Motor neuron (in vitro differentiated cells): Measurements from ENCODE around the gene DEF6. TPM values are rescaled to one million over a fixed set of nuclear protein-coding genes. Genes with fewer than 3 reads are reported as not detected.
"Not testable (repeated sequence)": the region's sequence is repeated elsewhere in the genome, so short reads cannot be mapped to it uniquely, and the experiment has no call there.

ENCODE experiments used
- ATAC-seq, 8 experiments: fragments of 200-7000 bp; cut with Tn5 transposase; replicated peaks in 6 of 8; 2 replicates each; pipeline ENCODE4 v1.8.0; 2021; ENCODE audit warnings: mild to moderate bottlenecking in 8 of 8, moderate library complexity in 8 of 8
- H3K27ac ChIP-seq, 2 donors: fragments of 250-450 bp; sonication (Bioruptor Pico); 2 replicates each; pipeline ENCODE4 v1.9.0; 2021; ENCODE audit warnings: antibody characterized with exemption in 2 of 2, mild to moderate bottlenecking in 2 of 2, moderate library complexity in 1 of 2
- H3K4me1 ChIP-seq, 2 donors: fragments of 250-450 bp; sonication (Bioruptor Pico); replicated peaks in 1 of 2; 2 replicates each; pipeline ENCODE4 v1.6.1; 2021; ENCODE audit warnings: antibody characterized with exemption in 2 of 2, mild to moderate bottlenecking in 2 of 2, moderate library complexity in 1 of 2
- H3K4me3 ChIP-seq, 5 donors: fragments of 250-450 bp; sonication (Bioruptor Pico); 2 replicates each; pipeline ENCODE4 v1.9.0; 2021; ENCODE audit warnings: antibody characterized with exemption in 5 of 5, mild to moderate bottlenecking in 5 of 5, moderate library complexity in 4 of 5
- WGBS, 10 experiments: fragments of 450-650 bp; shearing (Covaris generic); methylation state at CpG; one replicate each; pipeline ENCODE4 v1.0.0; 2022; 5-methylcytosine and 5-hydroxymethylcytosine counted together
- in situ Hi-C, 9 experiments: fragments of 400-800 bp; cut with MboI; loops; one replicate each; pipeline ENCODE4 v1.15.0; 2021; ENCODE audit warnings: low sequenced_read_pairs in 9 of 9, low pct_unique_long_range_greater_than_20kb in 2 of 9; ENCODE audit not compliant: unreplicated experiment in 9 of 9
- total RNA-seq, 8 experiments: library from RNA; unstranded; fragments of 300-600 nt; gene quantifications; 2 replicates each; pipeline versions ENCODE4 v1.2.3 to v1.2.4, GENCODE V29; 2022

The DEF6 gene
- total RNA-seq, 8 experiments from 2014 or later = 0.50 to 4.5 (median 0.84) TPM

DNA sequence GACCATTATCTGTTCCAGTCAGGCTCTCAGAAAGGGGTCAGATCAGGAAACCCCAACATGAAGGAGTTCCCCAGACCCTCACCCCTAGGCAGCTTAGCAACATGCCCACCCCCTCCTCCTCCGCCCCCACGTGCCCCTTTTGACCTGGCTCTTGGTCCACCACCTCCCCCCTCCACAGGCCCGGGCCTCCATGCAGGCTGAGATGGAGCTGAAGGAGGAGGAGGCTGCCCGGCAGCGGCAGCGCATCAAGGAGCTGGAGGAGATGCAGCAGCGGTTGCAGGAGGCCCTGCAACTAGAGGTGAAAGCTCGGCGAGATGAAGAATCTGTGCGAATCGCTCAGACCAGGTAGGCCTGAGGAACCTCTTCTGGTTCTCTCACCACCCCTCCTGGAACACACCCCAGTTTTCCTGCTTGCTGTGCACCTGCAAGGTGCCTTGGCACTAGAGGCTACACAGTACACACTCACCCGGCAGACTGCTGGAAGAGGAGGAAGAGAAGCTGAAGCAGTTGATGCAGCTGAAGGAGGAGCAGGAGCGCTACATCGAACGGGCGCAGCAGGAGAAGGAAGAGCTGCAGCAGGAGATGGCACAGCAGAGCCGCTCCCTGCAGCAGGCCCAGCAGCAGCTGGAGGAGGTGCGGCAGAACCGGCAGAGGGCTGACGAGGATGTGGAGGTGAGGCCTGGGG, 21.9 kb downstream of the DEF6 start:
- no peak for ATAC-seq
- H3K4me3 ChIP-seq = no peak overlapping the region
- WGBS, 10 experiments = 83 to 100% (median 100%) methylated on average over 1 to 12 of the region's 20 CpGs; no CpG with 5 or more reads in 3 of the 10 experiments
- peaks cover 4% of the 10 kb centered on the region in 2 donors for H3K4me1 ChIP-seq
- in situ Hi-C loops = loop anchor here in 1 of 9 experiments (25.0 kb wide), 1 partner anchor 418 kb away; the partner anchor contains the start of gene ARMC12
- no peak overlapping the region for H3K27ac ChIP-seq

DNA sequence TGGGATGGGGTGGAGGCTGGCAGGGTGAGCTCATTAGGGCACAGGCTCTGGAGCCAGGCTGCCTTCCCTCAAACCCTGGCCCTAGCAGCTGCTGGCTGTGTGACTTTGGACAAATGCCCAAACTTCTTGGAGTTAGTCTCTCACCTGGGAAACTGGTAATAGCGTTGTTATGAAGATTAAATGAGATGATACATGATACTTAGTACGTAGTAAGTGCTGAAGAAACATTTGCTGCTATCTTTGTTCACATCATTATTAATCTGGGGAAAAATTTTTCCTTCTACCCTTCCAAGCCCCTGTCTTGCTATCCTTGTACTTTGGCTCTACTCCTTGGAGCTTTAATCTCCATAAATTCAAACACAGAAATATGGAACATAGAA, 22.4 kb downstream of the DEF6 start:
- Histone ChIP-seq H3K27ac (no peak overlapping the region), H3K4me1 (peaks cover 4% of the 10 kb centered on the region in 2 donors), H3K4me3 (no peak overlapping the region)
- in situ Hi-C loops = loop anchor here in 1 of 9 experiments (25.0 kb wide), 1 partner anchor 417 kb away; the partner anchor contains the start of gene ARMC12
- 48 to 100% (median 90%) methylated on average over 1 to 2 of the region's 2 CpGs; no CpG with 5 or more reads in 3 of the 10 experiments for WGBS, 10 experiments
- no peak for ATAC-seq

DNA sequence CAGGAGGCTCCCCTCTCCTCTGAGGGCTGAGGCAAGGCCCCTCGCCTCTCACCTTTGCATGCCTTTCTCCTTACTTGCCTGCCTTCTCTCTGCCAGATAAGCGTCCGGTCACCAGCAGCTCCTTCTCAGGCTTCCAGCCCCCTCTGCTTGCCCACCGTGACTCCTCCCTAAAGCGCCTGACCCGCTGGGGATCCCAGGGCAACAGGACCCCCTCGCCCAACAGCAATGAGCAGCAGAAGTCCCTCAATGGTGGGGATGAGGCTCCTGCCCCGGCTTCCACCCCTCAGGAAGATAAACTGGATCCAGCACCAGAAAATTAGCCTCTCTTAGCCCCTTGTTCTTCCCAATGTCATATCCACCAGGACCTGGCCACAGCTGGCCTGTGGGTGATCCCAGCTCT, 23.5 kb downstream of the DEF6 start:
- 20 to 100% (median 72%) methylated on average over 1 to 2 of the region's 8 CpGs; no CpG with 5 or more reads in 4 of the 10 experiments for WGBS, 10 experiments
- peaks cover 4% of the 10 kb centered on the region in 2 donors for H3K4me1 ChIP-seq
- in situ Hi-C loops = loop anchor here in 1 of 9 experiments (25.0 kb wide), 1 partner anchor 416 kb away; the partner anchor contains the start of gene ARMC12
- no peak overlapping the region for H3K27ac ChIP-seq
- ATAC-seq = no peak
- no peak overlapping the region for H3K4me3 ChIP-seq

DNA sequence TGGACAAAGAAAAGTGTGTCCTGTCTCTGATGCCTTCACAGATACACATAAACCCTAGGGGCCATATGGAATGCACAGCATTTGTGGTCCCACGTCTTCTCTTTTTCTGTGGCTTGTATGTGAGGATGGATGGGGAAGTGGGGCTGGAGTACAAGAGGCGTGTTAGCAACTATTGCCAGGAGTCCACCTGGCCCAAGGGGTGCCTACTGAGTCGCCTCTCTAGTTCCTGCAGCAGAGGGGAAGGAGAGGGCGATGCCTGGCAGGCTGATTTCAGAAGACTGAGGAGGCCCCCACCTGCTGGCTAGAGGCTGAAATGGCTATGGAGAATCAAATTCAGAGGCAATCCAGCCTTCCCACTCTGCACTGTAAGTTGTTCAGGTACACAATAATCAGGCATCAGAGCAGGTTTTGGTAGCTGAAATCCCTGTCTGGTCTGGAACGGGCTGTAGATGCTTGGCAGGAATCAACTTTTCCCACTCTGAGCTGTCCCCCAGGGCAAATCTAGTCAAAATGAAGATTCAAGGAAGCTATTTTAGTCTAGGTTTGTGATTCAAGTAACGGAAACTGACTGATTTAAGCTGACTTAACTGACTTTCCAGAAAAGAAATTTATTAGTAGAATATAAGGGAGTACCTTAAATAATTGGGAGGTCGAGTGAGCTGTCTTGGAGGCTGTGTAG, 29.9 kb downstream of the DEF6 start:
- H3K4me3 ChIP-seq = no peak overlapping the region

DNA sequence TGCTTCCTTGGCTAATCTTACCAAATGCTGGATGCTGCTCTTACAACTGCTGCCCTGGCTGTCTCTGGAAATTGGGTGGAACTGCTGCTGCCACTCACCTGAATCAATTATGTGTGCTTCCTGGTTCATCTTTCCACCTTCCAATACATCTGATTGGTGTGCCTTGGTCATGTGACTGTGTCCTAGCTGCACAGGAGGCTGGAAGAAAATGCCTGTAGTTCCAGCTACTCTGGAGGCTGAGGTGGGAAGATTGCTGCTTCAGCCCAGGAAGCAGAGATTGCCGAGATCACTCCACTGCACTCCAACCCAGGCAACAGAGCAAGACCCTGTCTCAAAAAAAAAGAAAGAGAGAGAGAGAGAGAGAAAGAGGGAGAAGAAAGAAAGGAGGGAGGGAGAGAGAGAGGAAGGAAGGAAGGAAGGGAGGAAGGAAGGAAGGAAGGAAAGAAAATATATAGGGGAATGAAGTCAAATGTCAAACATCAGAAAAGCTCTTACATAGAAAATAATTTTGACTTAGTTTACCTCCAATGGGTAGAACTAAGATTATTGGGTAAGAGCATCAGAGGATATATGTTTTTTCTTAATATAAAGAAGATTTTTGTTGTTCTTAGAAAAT, 30.6 kb downstream of the DEF6 start:
- 60 to 100% (median 100%) methylated on average over 1 of the region's 1 CpG; no CpG with 5 or more reads in 3 of the 10 experiments for WGBS, 10 experiments
- ATAC-seq = no peak
- H3K27ac ChIP-seq = no peak overlapping the region
- H3K4me1 ChIP-seq = no peaks in the 10 kb centered on the region
- H3K4me3 ChIP-seq = no peak overlapping the region
- in situ Hi-C loops = loop anchor here in 2 of 9 experiments (25.0 kb wide), 2 partner anchors 109 to 409 kb away; partner anchors contain the start of gene ARMC12 (in 1 of the 2)

More for the DNA sequence above, 29.9 kb downstream of the DEF6 start:
- in situ Hi-C loops = loop anchor here in 2 of 9 experiments (25.0 kb wide), 2 partner anchors 110 to 410 kb away; partner anchors contain the start of gene ARMC12 (in 1 of the 2)
- ATAC-seq = peak; percentile 67 to 96 (median 90)
- Histone ChIP-seq H3K27ac (no peak overlapping the region), H3K4me1 (no peaks in the 10 kb centered on the region)
- 0 to 80% (median 50%) methylated on average over 1 to 5 of the region's 7 CpGs for WGBS, 10 experiments

DNA sequence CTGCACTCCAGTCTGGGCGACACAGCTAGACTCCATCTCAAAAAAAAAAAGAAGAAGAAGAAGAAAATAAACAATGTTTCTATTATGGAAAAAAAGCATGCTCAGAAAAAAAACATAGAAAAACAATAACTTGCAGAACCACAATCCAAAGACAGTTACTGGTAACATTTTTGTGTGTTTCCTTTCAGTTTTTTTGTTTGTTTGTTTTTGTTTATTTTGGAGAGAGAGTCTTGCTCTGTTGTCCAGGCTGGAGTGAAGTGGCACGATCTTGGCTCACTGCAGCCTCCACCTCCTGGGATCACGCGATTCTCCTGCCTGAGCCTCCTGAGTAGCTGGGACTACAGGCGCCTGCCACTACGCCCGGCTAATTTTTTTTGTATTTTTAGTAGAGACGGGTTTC, 31.3 kb downstream of the DEF6 start:
- ATAC-seq, H3K4me1 ChIP-seq, H3K4me3 ChIP-seq, H3K27ac ChIP-seq: not testable (repeated sequence)
- WGBS, 10 experiments = 33 to 98% (median 91%) methylated on average over 1 to 6 of the region's 8 CpGs; no CpG with 5 or more reads in 1 of the 10 experiments
- in situ Hi-C loops = loop anchor here in 2 of 9 experiments (25.0 kb wide), 2 partner anchors 108 to 408 kb away; partner anchors contain the start of gene ARMC12 (in 1 of the 2)

DNA sequence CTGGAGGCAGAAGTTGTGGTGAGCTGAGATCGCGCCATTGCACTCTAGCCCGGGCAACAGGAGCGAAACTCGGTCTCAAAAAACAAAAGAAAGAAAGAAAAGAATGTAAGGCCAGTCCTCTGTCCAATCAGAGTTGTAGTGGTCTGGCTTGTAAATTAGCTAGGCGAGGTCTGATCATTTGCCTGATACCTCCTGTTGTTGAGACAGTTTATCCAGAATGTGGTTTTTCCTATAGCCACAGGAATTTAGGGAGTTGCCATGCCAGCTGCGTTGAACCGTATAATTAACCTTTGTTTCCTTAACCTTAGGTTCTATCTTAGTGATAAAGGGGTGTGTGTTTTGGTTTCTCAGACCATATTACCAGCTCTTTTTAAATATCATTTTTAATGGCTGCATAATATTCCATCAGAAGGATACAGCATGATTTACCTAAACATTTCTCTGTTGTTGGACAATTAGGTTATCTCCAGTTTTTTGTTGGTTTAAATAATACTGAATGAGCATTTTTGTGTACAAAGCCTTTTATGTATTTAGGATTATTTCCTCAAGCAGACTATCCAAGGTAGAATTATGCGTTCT, 33.0 kb downstream of the DEF6 start:
- Histone ChIP-seq H3K27ac (no peak overlapping the region), H3K4me3 (no peak overlapping the region), H3K4me1 (no peaks in the 10 kb centered on the region)
- ATAC-seq = no peak
- 67 to 100% (median 86%) methylated on average over 1 to 3 of the region's 9 CpGs; no CpG with 5 or more reads in 2 of the 10 experiments for WGBS, 10 experiments
- in situ Hi-C loops = loop anchor here in 2 of 9 experiments (25.0 kb wide), 2 partner anchors 107 to 407 kb away; partner anchors contain the start of gene ARMC12 (in 1 of the 2)

DNA sequence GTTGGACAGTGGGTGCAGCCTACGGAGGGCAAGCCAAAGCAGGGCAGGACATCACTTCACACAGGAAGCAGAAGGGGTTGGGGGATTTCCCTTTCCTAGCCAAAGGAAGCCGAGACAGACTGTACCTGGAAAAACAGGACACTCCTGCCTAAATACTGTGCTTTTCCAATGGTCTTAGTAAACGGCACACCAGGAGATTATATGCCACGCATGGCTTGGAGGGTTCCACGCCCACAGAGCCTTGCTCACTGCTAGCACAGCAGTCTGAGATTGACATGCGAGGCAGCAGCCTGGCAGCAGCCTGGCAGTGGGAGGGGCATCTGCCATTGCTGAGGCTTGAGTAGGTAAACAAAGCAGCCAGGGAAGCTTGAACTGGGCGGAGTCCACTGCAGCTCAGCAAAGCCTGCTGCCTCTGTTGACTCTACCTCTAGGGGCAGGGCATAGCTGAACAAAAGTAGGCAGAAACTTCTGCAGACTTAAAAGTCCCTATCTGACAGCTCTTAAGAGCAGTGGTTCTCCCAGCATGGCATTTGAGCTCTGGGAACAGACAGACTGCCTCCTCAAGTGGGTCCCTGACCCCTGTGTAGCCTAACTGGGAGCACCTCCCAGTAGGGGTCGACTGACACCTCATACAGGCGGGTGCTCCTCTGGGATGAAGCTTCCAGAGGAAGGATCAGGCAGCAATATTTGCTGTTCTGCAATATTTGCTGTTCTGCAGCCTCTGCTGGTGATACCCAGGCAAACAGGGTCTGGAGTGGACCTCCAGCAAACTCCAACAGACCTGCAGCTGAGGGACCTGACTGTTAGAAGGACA, 34.7 kb downstream of the DEF6 start:
- ATAC-seq = peak in 7 of 8 experiments; percentile 29 to 88 (median 78)
- in situ Hi-C loops = loop anchor here in 2 of 9 experiments (25.0 kb wide), 2 partner anchors 105 to 405 kb away; partner anchors contain the start of gene ARMC12 (in 1 of the 2)
- 35 to 100% (median 85%) methylated on average over 1 to 7 of the region's 9 CpGs; no CpG with 5 or more reads in 2 of the 10 experiments for WGBS, 10 experiments
- not testable (repeated sequence) for H3K4me3 ChIP-seq, H3K4me1 ChIP-seq, H3K27ac ChIP-seq

DNA sequence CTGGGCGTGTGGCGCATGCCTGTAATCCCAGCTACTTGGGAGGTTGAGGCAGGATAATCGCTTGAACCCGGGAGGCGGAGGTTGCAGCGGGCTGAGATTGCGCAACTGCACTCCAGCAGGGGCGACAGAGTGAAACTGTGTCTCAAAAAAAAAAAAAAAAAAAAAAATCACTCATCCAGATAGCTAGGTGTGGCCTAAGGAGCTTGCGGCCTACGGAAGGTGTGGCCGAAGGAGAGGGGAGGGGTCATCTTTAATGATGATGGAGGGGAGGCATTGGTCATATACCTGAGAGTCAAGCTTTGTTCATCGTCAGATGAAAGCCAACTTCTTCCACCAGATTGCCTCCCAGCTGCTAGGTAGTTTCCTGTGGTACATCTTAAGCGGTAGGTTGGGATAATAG, 43.9 kb downstream of the DEF6 start:
- in situ Hi-C loops = loop anchor here in 4 of 9 experiments (10.0 to 25.0 kb wide), 3 partner anchors 96 to 396 kb away; partner anchors contain the start of gene ARMC12 (in 1 of the 4)

DNA sequence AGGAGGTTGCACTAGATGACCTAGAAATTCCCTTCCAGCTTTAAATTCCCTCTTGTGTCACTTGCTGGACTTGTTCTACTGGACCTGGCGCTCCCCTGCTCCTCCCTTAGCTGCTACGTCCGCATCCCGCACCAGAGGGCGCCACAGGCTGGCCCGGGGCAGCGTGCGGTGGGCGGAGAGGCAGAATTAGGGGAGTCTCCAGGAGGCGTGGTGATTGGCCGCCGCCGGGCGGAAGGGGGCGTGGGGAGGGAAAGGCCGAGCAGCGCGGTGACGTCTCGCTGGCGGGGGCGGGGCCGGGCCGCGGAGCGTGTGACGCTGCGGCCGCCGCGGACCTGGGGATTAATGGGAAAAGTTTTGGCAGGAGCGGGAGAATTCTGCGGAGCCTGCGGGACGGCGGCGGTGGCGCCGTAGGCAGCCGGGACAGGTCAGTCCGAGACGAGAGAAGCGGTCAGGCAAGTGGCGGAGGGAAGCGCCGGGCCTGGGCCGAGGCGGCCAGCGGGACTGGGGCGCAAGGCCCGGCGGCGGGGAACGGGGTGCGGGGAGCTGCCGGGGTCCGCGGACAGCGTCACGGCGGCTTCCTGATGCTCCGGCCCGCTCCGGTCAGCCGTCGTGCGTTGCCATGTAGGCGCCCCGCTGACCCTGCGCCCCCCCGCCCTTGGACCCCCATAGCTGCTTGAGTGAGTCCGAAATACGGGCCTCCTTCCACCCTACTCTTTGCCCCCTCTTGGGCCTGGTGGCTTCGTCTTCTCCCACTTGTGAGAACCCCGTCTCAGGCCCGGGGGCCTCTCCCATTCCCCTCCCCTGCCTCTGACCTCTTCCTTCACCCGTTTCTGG, 44.9 kb downstream of the DEF6 start, which contains the start of gene PPARD:
Gene PPARD (plus strand): TSS at position 301 of the 834 bp plus-strand sequence. CDS start 68,530 bp downstream, outside the sequence.
- H3K27ac ChIP-seq = no peak within 1 kb of the TSS
- ATAC-seq = peak; percentile 94 to 99 (median 98)
- in situ Hi-C loops = loop anchor here in 4 of 9 experiments (10.0 to 25.0 kb wide), 3 partner anchors 95 to 395 kb away; partner anchors contain the start of gene ARMC12 (in 1 of the 4)
- H3K4me3 ChIP-seq = peak within 1 kb of the TSS; percentile 45 to 97 (median 69)
- peaks cover 6 to 9% of the 10 kb centered on the region in 2 donors for H3K4me1 ChIP-seq
- 0 to 4% (median 0%) methylated on average over 2 to 8 of the region's 77 CpGs; no CpG with 5 or more reads in 7 of the 10 experiments for WGBS, 10 experiments

More for the DNA sequence above, 43.9 kb downstream of the DEF6 start:
- Histone ChIP-seq H3K4me3 (peak overlapping the region in 1 of 5 donors; percentile 69), H3K4me1 (peaks cover 6 to 9% of the 10 kb centered on the region in 2 donors), H3K27ac (no peak overlapping the region)
- 67 to 100% (median 89%) methylated on average over 4 to 13 of the region's 13 CpGs for WGBS, 10 experiments
- ATAC-seq = no peak
